HEK293 (cell line): Measurements from ENCODE around the gene IGSF1.

Source experiments
- CTCF ChIA-PET: fragments of 350-600 bp; formaldehyde crosslinking; extraction: SDS; loops from one replicate; lab custom pipeline; 2021; ENCODE audit warnings: antibody characterized with exemption; lab: Yijun Ruan, JAX
- POLR2A ChIA-PET: fragments of 300-600 bp; formaldehyde crosslinking; extraction: SDS; loops from one replicate; lab custom pipeline; 2020; ENCODE audit warnings: antibody characterized with exemption, inconsistent platforms; lab: Yijun Ruan, JAX
- H3K27ac ChIP-seq: fragments of 200-500 bp; sonication (Bioruptor generic); 2 replicates; pipeline ENCODE4 v1.5.1; 2014; ENCODE audit warnings: low read depth, low read length, control low read depth, inconsistent platforms; ENCODE audit errors: extremely low read depth
- H3K36me3 ChIP-seq, 2 experiments: fragments of 200-500 bp in 1 of 2; sonication (Bioruptor generic) in 1 of 2; 1 replicate in 1 of 2; 2 replicates in 1 of 2; pipeline ENCODE4 v1.5.1; 2014 to 2017; ENCODE audit warnings: inconsistent platforms in 2 of 2, low read length in 2 of 2; ENCODE audit not compliant: control insufficient read depth in 2 of 2, insufficient read depth in 1 of 2
- H3K4me1 ChIP-seq: fragments of 200-500 bp; sonication (Bioruptor generic); 2 replicates; pipeline ENCODE4 v1.5.1; 2014; ENCODE audit warnings: mild to moderate bottlenecking, low read length, inconsistent platforms; ENCODE audit not compliant: control insufficient read depth, insufficient read depth
- H3K4me3 ChIP-seq: 2 replicates; pipeline ENCODE4 v1.5.1; 2011; ENCODE audit warnings: low read depth, mild to moderate bottlenecking, control low read depth, low read length, moderate library complexity
- H3K9me3 ChIP-seq: fragments of 200-500 bp; sonication (Bioruptor generic); 2 replicates; pipeline ENCODE4 v1.5.1; 2014; ENCODE audit warnings: low read depth, low read length, inconsistent platforms; ENCODE audit not compliant: control insufficient read depth, insufficient read depth
- HOXA7 ChIP-seq: sonication (generic); formaldehyde crosslinking; IDR thresholded peaks from 2 replicates; pipeline ENCODE4 v1.8.1; 2022; ENCODE audit warnings: missing genetic modification reagents, borderline replicate concordance
- OSR2 ChIP-seq: fragments of 450-650 bp; formaldehyde crosslinking; IDR thresholded peaks from 2 replicates; pipeline ENCODE4 v1.5.1; 2016; ENCODE audit warnings: missing biosample characterization, missing genetic modification characterization
- PRDM1 ChIP-seq: fragments of 450-650 bp; formaldehyde crosslinking; IDR thresholded peaks from 2 replicates; pipeline ENCODE4; 2016; ENCODE audit warnings: missing biosample characterization, missing genetic modification characterization
- TCF7L2 ChIP-seq: IDR thresholded peaks from 2 replicates; pipeline ENCODE4 v1.6.1; 2011; ENCODE audit warnings: low read depth, mild to moderate bottlenecking, inconsistent platforms, low read length, moderate library complexity, borderline replicate concordance
- ZBTB20 ChIP-seq: fragments of 450-650 bp; formaldehyde crosslinking; IDR thresholded peaks from 2 replicates; pipeline ENCODE4 v1.5.1; 2016; ENCODE audit warnings: missing biosample characterization, missing genetic modification characterization
- ZNF112 ChIP-seq: fragments of 450-650 bp; formaldehyde crosslinking; IDR thresholded peaks from 2 replicates; pipeline ENCODE4 v1.5.0; 2017; ENCODE audit warnings: missing biosample characterization, missing genetic modification characterization
- ZNF133 ChIP-seq: fragments of 450-650 bp; formaldehyde crosslinking; IDR thresholded peaks from 2 replicates; pipeline ENCODE4 v1.5.1; 2016; ENCODE audit warnings: missing biosample characterization, missing genetic modification characterization
- ZNF23 ChIP-seq: fragments of 450-650 bp; formaldehyde crosslinking; IDR thresholded peaks from 2 replicates; pipeline ENCODE4 v1.5.1; 2016; ENCODE audit warnings: missing biosample characterization, missing genetic modification characterization, borderline replicate concordance
- ZNF274 ChIP-seq, 2 experiments: fragments of 200-500 bp in 1 of 2; fragments of 450-650 bp in 1 of 2; sonication (Bioruptor generic) in 1 of 2; formaldehyde crosslinking in 1 of 2; IDR thresholded peaks; 2 replicates each; pipeline versions ENCODE4 v1.5.1 to v1.6.1; 2014 to 2016; ENCODE audit warnings: borderline replicate concordance in 1 of 2, inconsistent platforms in 1 of 2, low read length in 1 of 2, missing biosample characterization in 1 of 2, missing genetic modification characterization in 1 of 2
- ZNF423 ChIP-seq: fragments of 450-650 bp; formaldehyde crosslinking; IDR thresholded peaks from 2 replicates; pipeline ENCODE4 v1.5.1; 2016; ENCODE audit warnings: missing biosample characterization, missing genetic modification characterization
- ZNF426 ChIP-seq: fragments of 450-650 bp; formaldehyde crosslinking; IDR thresholded peaks from 2 replicates; pipeline ENCODE4 v1.5.1; 2017; ENCODE audit warnings: missing biosample characterization, missing genetic modification characterization, mild to moderate bottlenecking, inconsistent platforms, moderate library complexity
- ZNF530 ChIP-seq: fragments of 450-650 bp; formaldehyde crosslinking; IDR thresholded peaks from 2 replicates; pipeline ENCODE4 v1.5.1; 2016; ENCODE audit warnings: low read depth, missing biosample characterization, missing genetic modification characterization
- ZNF707 ChIP-seq: fragments of 450-650 bp; formaldehyde crosslinking; IDR thresholded peaks from 2 replicates; pipeline ENCODE4 v1.5.1; 2016; ENCODE audit warnings: missing biosample characterization, missing genetic modification characterization
- ZNF76 ChIP-seq: fragments of 450-650 bp; formaldehyde crosslinking; IDR thresholded peaks from 2 replicates; pipeline ENCODE4; 2016; ENCODE audit warnings: low read depth, missing biosample characterization, missing genetic modification characterization, borderline replicate concordance
- ZNF791 ChIP-seq: fragments of 450-650 bp; formaldehyde crosslinking; IDR thresholded peaks from 2 replicates; pipeline ENCODE4 v1.5.1; 2016; ENCODE audit warnings: missing biosample characterization, missing genetic modification characterization
- TF ChIP-seq, protein P1 (sequence below): fragments of 450-650 bp; formaldehyde crosslinking; conservative IDR thresholded peaks from 2 replicates; pipeline ENCODE4 v1.5.1; 2016; ENCODE audit warnings: low read depth, missing biosample characterization, missing genetic modification characterization
- TF ChIP-seq, protein P2 (sequence below): fragments of 450-650 bp; formaldehyde crosslinking; IDR thresholded peaks from 2 replicates; pipeline ENCODE4 v1.5.1; 2016; ENCODE audit warnings: missing biosample characterization, missing genetic modification characterization
- TF ChIP-seq, protein P3 (sequence below): fragments of 450-650 bp; formaldehyde crosslinking; IDR thresholded peaks from 2 replicates; pipeline ENCODE4 v1.5.1; 2016; ENCODE audit warnings: missing biosample characterization, missing genetic modification characterization
- TF ChIP-seq, protein P4 (sequence below): fragments of 450-650 bp; formaldehyde crosslinking; IDR thresholded peaks from 2 replicates; pipeline ENCODE4 v1.5.1; 2017; ENCODE audit warnings: missing biosample characterization, missing genetic modification characterization

IGSF1 gene

DNA sequence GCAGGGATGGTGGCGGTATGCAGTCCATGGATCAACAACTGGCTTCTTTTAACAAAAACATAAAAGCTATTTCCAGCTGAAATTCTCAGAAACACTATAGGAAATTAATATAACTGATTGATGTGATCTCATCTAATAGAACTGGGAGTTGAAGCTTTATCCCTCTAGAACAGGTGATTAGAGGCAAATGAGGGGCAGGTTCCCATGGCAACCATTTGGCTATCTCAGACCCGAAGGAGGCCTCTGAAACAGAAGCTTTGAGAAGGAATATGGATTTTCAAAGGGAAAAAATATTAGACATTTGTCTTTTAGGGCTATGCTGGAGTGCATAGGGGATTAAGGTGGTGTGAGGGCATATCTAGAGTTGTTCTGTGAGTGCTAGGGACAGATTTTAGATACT lies 50.0 kb downstream of the IGSF1 start (continued):
- TF ChIP-seq TCF7L2 (no peak), ZNF791 (tag by site-specific recombination) (no peak)

DNA sequence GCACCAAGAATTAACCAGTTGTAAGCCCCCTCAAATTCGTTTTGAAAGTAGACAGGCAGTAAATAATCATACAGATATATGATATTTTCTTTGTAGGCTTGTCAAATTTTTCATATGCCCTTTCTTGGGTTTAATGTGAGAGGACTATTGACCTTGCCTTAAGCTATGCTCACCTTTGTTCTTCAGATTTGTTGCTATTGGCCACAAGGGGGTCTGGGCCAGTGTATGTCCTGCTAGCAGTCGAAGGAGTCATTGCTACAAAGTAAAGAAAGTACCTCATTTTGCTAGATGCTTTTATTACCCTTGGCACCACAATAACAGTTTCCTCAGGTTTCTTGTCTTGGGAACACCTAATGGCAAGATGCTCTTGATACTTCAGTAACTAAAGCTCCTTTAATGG lies 51.7 kb downstream of the IGSF1 start:
- H3K27ac ChIP-seq, result no peak overlapping the region
- ChIA-PET POLR2A (no interaction called here), CTCF (no interaction called here)
- H3K4me1 ChIP-seq, result no peaks in the 10 kb centered on the region
- no peaks in the 10 kb centered on the region for H3K9me3 ChIP-seq
- H3K36me3 ChIP-seq, result no peaks in the 10 kb centered on the region
- no peak overlapping the region for H3K4me3 ChIP-seq
- TF ChIP-seq ZNF423 (no peak), ZNF23 (tag by site-specific recombination) (no peak), ZNF530 (no peak), ZNF112 (tag by site-specific recombination) (no peak), ZNF274 (IDR thresholded peaks at IDR 0.05; ENCODE audit: low read length) (no peak), ZNF274 (tag by site-specific recombination; IDR thresholded peaks at IDR 0.05; ENCODE audit: borderline replicate concordance) (no peak), ZNF133 (no peak), ZNF76 (no peak), PRDM1 (tag by site-specific recombination) (no peak), ZBTB20 (no peak), ZNF426 (no peak), HOXA7 (CRISPR knock-in tag) (no peak), ZNF707 (no peak), OSR2 (tag by site-specific recombination) (no peak)
- TF ChIP-seq, protein P1, sequence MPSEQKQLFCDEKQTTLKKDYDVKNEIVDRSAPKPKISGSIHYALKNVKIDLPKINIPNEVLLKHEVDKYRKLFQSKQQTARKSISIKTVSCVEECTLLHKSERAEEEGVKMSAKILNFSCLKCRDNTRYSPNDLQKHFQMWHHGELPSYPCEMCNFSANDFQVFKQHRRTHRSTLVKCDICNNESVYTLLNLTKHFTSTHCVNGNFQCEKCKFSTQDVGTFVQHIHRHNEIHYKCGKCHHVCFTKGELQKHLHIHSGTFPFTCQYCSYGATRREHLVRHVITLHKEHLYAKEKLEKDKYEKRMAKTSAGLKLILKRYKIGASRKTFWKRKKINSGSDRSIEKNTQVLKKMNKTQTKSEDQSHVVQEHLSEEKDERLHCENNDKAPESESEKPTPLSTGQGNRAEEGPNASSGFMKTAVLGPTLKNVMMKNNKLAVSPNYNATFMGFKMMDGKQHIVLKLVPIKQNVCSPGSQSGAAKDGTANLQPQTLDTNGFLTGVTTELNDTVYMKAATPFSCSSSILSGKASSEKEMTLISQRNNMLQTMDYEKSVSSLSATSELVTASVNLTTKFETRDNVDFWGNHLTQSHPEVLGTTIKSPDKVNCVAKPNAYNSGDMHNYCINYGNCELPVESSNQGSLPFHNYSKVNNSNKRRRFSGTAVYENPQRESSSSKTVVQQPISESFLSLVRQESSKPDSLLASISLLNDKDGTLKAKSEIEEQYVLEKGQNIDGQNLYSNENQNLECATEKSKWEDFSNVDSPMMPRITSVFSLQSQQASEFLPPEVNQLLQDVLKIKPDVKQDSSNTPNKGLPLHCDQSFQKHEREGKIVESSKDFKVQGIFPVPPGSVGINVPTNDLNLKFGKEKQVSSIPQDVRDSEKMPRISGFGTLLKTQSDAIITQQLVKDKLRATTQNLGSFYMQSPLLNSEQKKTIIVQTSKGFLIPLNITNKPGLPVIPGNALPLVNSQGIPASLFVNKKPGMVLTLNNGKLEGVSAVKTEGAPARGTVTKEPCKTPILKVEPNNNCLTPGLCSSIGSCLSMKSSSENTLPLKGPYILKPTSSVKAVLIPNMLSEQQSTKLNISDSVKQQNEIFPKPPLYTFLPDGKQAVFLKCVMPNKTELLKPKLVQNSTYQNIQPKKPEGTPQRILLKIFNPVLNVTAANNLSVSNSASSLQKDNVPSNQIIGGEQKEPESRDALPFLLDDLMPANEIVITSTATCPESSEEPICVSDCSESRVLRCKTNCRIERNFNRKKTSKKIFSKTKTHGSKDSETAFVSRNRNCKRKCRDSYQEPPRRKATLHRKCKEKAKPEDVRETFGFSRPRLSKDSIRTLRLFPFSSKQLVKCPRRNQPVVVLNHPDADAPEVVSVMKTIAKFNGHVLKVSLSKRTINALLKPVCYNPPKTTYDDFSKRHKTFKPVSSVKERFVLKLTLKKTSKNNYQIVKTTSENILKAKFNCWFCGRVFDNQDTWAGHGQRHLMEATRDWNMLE (tag by site-specific recombination), result no peak
- TF ChIP-seq, protein P2, sequence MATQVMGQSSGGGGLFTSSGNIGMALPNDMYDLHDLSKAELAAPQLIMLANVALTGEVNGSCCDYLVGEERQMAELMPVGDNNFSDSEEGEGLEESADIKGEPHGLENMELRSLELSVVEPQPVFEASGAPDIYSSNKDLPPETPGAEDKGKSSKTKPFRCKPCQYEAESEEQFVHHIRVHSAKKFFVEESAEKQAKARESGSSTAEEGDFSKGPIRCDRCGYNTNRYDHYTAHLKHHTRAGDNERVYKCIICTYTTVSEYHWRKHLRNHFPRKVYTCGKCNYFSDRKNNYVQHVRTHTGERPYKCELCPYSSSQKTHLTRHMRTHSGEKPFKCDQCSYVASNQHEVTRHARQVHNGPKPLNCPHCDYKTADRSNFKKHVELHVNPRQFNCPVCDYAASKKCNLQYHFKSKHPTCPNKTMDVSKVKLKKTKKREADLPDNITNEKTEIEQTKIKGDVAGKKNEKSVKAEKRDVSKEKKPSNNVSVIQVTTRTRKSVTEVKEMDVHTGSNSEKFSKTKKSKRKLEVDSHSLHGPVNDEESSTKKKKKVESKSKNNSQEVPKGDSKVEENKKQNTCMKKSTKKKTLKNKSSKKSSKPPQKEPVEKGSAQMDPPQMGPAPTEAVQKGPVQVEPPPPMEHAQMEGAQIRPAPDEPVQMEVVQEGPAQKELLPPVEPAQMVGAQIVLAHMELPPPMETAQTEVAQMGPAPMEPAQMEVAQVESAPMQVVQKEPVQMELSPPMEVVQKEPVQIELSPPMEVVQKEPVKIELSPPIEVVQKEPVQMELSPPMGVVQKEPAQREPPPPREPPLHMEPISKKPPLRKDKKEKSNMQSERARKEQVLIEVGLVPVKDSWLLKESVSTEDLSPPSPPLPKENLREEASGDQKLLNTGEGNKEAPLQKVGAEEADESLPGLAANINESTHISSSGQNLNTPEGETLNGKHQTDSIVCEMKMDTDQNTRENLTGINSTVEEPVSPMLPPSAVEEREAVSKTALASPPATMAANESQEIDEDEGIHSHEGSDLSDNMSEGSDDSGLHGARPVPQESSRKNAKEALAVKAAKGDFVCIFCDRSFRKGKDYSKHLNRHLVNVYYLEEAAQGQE, result no peak
- TF ChIP-seq, protein P3, sequence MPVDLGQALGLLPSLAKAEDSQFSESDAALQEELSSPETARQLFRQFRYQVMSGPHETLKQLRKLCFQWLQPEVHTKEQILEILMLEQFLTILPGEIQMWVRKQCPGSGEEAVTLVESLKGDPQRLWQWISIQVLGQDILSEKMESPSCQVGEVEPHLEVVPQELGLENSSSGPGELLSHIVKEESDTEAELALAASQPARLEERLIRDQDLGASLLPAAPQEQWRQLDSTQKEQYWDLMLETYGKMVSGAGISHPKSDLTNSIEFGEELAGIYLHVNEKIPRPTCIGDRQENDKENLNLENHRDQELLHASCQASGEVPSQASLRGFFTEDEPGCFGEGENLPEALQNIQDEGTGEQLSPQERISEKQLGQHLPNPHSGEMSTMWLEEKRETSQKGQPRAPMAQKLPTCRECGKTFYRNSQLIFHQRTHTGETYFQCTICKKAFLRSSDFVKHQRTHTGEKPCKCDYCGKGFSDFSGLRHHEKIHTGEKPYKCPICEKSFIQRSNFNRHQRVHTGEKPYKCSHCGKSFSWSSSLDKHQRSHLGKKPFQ (tag by site-specific recombination), result no peak
- TF ChIP-seq, protein P4, sequence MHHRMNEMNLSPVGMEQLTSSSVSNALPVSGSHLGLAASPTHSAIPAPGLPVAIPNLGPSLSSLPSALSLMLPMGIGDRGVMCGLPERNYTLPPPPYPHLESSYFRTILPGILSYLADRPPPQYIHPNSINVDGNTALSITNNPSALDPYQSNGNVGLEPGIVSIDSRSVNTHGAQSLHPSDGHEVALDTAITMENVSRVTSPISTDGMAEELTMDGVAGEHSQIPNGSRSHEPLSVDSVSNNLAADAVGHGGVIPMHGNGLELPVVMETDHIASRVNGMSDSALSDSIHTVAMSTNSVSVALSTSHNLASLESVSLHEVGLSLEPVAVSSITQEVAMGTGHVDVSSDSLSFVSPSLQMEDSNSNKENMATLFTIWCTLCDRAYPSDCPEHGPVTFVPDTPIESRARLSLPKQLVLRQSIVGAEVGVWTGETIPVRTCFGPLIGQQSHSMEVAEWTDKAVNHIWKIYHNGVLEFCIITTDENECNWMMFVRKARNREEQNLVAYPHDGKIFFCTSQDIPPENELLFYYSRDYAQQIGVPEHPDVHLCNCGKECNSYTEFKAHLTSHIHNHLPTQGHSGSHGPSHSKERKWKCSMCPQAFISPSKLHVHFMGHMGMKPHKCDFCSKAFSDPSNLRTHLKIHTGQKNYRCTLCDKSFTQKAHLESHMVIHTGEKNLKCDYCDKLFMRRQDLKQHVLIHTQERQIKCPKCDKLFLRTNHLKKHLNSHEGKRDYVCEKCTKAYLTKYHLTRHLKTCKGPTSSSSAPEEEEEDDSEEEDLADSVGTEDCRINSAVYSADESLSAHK (tag by site-specific recombination), result no peak
